Small intestine (tissue), 7 donors: ENCODE data around the gene CACNB3. TPM values are rescaled to one million over a fixed set of nuclear protein-coding genes. Genes with fewer than 3 reads are reported as not detected.
"Not testable (repeated sequence)": the region's sequence is repeated elsewhere in the genome, so short reads cannot be mapped to it uniquely, and the experiment has no call there.

Experiments used
- DNase-seq, 2 donors: peaks; one replicate each; pipeline versions ENCODE4 v3.0.0 to v3.0.0-alpha.2; 2013
- FAIRE-seq: peaks from 2 replicates; lab custom pipeline; 2012; peaks lifted over from hg19 to GRCh38; lab: Jason Lieb, UNC
- H3K27ac ChIP-seq, 3 donors: one replicate each; pipeline ENCODE4 v1.5.1; 2013; ENCODE audit warnings: low read length in 2 of 3, mild to moderate bottlenecking in 2 of 3, control low read depth in 1 of 3, inconsistent platforms in 1 of 3, low read depth in 1 of 3, moderate library complexity in 1 of 3
- H3K27me3 ChIP-seq, 3 donors: one replicate each; pipeline ENCODE4 v1.6.1; 2013; ENCODE audit warnings: low read length in 3 of 3, inconsistent platforms in 1 of 3; ENCODE audit not compliant: control insufficient read depth in 3 of 3, insufficient read depth in 3 of 3
- H3K36me3 ChIP-seq, 3 donors: one replicate each; pipeline ENCODE4 v1.6.1; 2013; ENCODE audit warnings: low read length in 3 of 3, inconsistent platforms in 1 of 3, low read depth in 1 of 3, mild to moderate bottlenecking in 1 of 3, moderate library complexity in 1 of 3; ENCODE audit not compliant: control insufficient read depth in 3 of 3, insufficient read depth in 2 of 3
- H3K4me1 ChIP-seq, 3 donors: one replicate each; pipeline ENCODE4 v1.6.1; 2013; ENCODE audit warnings: low read length in 2 of 3, inconsistent platforms in 1 of 3, low read depth in 1 of 3, mild to moderate bottlenecking in 1 of 3, moderate library complexity in 1 of 3; ENCODE audit not compliant: control insufficient read depth in 3 of 3, insufficient read depth in 2 of 3
- H3K4me3 ChIP-seq, 3 donors: one replicate each; pipeline ENCODE4 v1.5.1; 2013; ENCODE audit warnings: low read length in 3 of 3, control low read depth in 1 of 3, inconsistent platforms in 1 of 3, low read depth in 1 of 3, mild to moderate bottlenecking in 1 of 3, moderate library complexity in 1 of 3
- H3K9me3 ChIP-seq, 2 donors: one replicate each; pipeline ENCODE4 v1.6.1; 2013; ENCODE audit warnings: low read depth in 1 of 2, low read length in 1 of 2; ENCODE audit not compliant: control insufficient read depth in 2 of 2, insufficient read depth in 1 of 2
- WGBS, 3 donors: extraction: QIAGEN DNeasy Blood & Tissue Kit; methylation state at CpG; one replicate each; pipeline ENCODE4 v1.1.7; 2013; 5-methylcytosine and 5-hydroxymethylcytosine counted together
- polyA plus RNA-seq, 4 donors: library from polyadenylated mRNA; stranded (reverse) in 3 of 4; unstranded in 1 of 4; fragments of 200-250 nt in 3 of 4; fragments of 120-200 nt in 1 of 4; gene quantifications; one replicate each; pipeline versions ENCODE4 v1.2.1 to v1.2.3, GENCODE V29; 2013
- donor health status: healthy with polysubstance abuse.
- donor health status: control.
- donor health status: control.
- donor health status: Bipolar disorder and iron deficiency.
- donor health status: healthy.

The CACNB3 gene
- polyA plus RNA-seq, 4 donors, result 11.6 to 12.2 (median 12.0) TPM

DNA sequence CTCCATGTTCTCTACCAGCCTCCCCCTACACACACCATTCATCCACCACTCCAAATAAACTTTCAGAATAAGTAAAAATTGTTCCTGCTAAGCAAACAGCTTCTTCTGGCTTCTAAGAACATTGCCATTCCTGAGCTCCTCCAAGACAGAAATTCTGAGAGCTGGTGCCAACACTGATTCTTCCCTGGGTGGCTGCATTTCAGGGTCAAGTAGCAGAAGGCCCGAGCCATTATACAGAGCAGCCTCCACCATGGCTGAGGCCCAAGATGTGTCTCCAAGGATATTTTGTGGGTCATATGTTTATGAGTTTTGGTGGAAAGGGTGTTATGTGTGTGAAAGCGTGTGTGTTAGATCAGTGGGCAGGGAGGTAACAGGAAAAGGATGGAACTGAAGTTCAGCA is 50.9 kb downstream of the CACNB3 start:
- Histone ChIP-seq H3K4me1 (peaks cover 0 to 7% (median 4%) of the 10 kb centered on the region in 3 donors), H3K36me3 (no peaks in the 10 kb centered on the region), H3K27ac (no peak overlapping the region), H3K4me3 (no peak overlapping the region), H3K27me3 (peaks cover 0 to 9% (median 0%) of the 10 kb centered on the region in 3 donors), H3K9me3 (no peaks in the 10 kb centered on the region)
- no peak for DNase-seq
- FAIRE-seq, result no peak
- WGBS, 3 donors, result 77 to 81% (median 78%) methylated on average over 2 of the region's 2 CpGs

- Histone ChIP-seq H3K27me3 (no peaks in the 10 kb centered on the region), H3K4me3 (no peak overlapping the region), H3K27ac (no peak overlapping the region), H3K4me1 (no peaks in the 10 kb centered on the region), H3K36me3 (no peaks in the 10 kb centered on the region), H3K9me3 (no peaks in the 10 kb centered on the region)
- DNase-seq (no peak), FAIRE-seq (no peak)
- 87 to 97% (median 88%) methylated on average over 4 of the region's 4 CpGs for WGBS, 3 donors
Measured at GRCh38 chr12:48873096-48873495, 54.8 kb downstream of the CACNB3 start.

DNA sequence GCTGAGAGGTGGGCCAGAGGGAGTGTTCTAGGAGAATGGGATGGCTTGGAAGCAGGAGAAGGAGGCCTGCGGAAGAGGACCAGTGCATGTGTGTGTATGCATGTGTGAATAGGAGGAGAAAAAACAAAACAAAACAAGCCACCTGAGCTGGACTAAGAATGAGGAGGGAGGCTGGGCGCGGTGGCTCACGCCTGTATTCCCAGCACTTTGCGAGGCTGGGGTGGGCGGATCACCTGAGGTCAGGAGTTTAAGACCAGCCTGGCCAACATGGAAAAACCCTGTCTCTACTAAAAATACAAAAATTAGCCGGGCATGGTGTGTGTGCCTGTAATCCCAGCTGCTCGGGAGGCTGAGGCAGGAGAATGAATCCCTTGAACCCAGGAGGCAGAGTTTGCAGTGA is 55.2 kb downstream of the CACNB3 start:
- WGBS, 3 donors, result 68 to 77% (median 77%) methylated on average over 8 of the region's 8 CpGs
- H3K27ac ChIP-seq, H3K9me3 ChIP-seq, H3K36me3 ChIP-seq, FAIRE-seq, H3K4me1 ChIP-seq, H3K27me3 ChIP-seq, DNase-seq, H3K4me3 ChIP-seq: not testable (repeated sequence)

- Histone ChIP-seq H3K27me3 (peaks cover 0 to 2% (median 0%) of the 10 kb centered on the region in 3 donors), H3K4me1 (peaks cover 0 to 6% (median 1%) of the 10 kb centered on the region in 3 donors), H3K9me3 (no peaks in the 10 kb centered on the region), H3K36me3 (no peaks in the 10 kb centered on the region), H3K4me3 (no peak overlapping the region), H3K27ac (no peak overlapping the region)
- 73 to 83% (median 81%) methylated on average over 4 of the region's 4 CpGs for WGBS, 3 donors
- FAIRE-seq (no peak), DNase-seq (no peak)
Measured at GRCh38 chr12:48875944-48876515, 57.7 kb downstream of the CACNB3 start.

Other genes with a start within 250 kb of the CACNB3 start
- gene LALBA, start 248.4 kb upstream of the CACNB3 start, polyA plus RNA-seq, result not detected
- 10 to 100 TPM; 23.5 to 38.9 (median 28.5) TPM for gene KANSL2, start 136.3 kb upstream of the CACNB3 start, polyA plus RNA-seq
- 10 to 100 TPM in 1 of 4 donors, 1 to 10 TPM in 3; 3.0 to 22.0 (median 5.1) TPM for gene CCNT1, start 101.8 kb upstream of the CACNB3 start, polyA plus RNA-seq
- gene ADCY6, start 29.4 kb upstream of the CACNB3 start, polyA plus RNA-seq, result 10 to 100 TPM; 14.1 to 56.6 (median 23.9) TPM
- gene DDX23, start 33.7 kb downstream of the CACNB3 start, polyA plus RNA-seq, result 10 to 100 TPM; 53.2 to 85.8 (median 57.1) TPM
- 1 to 10 TPM; 1.3 to 6.3 (median 4.3) TPM for gene RND1, start 47.4 kb downstream of the CACNB3 start, polyA plus RNA-seq
- gene FKBP11, start 107.0 kb downstream of the CACNB3 start, polyA plus RNA-seq, result 10 to 100 TPM; 22.4 to 82.7 (median 51.1) TPM
- 100 to 1,000 TPM in 1 of 4 donors, 10 to 100 TPM in 3; 37.3 to 104 (median 67.4) TPM for gene ARF3, start 139.0 kb downstream of the CACNB3 start, polyA plus RNA-seq
- gene WNT10B, start 153.2 kb downstream of the CACNB3 start, polyA plus RNA-seq, result 1 to 10 TPM in 2 of 4 donors, under 1 TPM in 2; 0.28 to 1.4 (median 0.93) TPM
- under 1 TPM in 1 of 4 donors, not detected in 3; 0.07 TPM for gene WNT1, start 159.8 kb downstream of the CACNB3 start, polyA plus RNA-seq
- gene DDN, start 180.9 kb downstream of the CACNB3 start, polyA plus RNA-seq, result under 1 TPM in 3 of 4 donors, not detected in 1; 0.16 to 0.22 (median 0.19) TPM
- 10 to 100 TPM; 50.0 to 69.7 (median 60.6) TPM for gene PRKAG1, start 200.3 kb downstream of the CACNB3 start, polyA plus RNA-seq
- 10 to 100 TPM in 3 of 4 donors, 1 to 10 TPM in 1; 5.4 to 46.5 (median 22.8) TPM for gene KMT2D, start 242.3 kb downstream of the CACNB3 start, polyA plus RNA-seq